IMR-90 (cell line): ENCODE data around the gene LAMTOR4. TPM values are rescaled to one million over a fixed set of nuclear protein-coding genes. Genes with fewer than 3 reads are reported as not detected.

Source experiments
- ATAC-seq: fragments of 200-7000 bp; cut with Tn5 transposase; 2 replicates; pipeline ENCODE4 v1.9.1; 2020; ENCODE audit warnings: low read depth, mild to moderate bottlenecking, moderate library complexity
- BruUV-seq: library from RNA; stranded (reverse); fragments of 400-500 nt; replicated peaks from 2 replicates; lab custom pipeline; 2021; lab: Mats Ljungman, UMichigan
- CTCF ChIA-PET: fragments of 300-600 bp; formaldehyde crosslinking; extraction: SDS; loops from one replicate; lab custom pipeline; 2021; ENCODE audit warnings: antibody characterized with exemption; lab: Yijun Ruan, JAX
- POLR2A ChIA-PET: fragments of 300-600 bp; sonication (Branson Sonifier 250); formaldehyde crosslinking; loops from one replicate; lab custom pipeline; 2022; ENCODE audit warnings: antibody characterized with exemption; ENCODE audit not compliant: unreplicated experiment; lab: Charles Lee
- DNase-seq: peaks from one replicate; pipeline ENCODE4 v3.0.0; 2013
- H2AFZ ChIP-seq: replicated peaks from 2 replicates; pipeline ENCODE3; 2013; ENCODE audit warnings: low read length, mild to moderate bottlenecking; ENCODE audit not compliant: poor library complexity
- H2AK5ac ChIP-seq: 2 replicates; pipeline ENCODE4 v1.6.1; 2013; ENCODE audit warnings: low read depth, low read length, inconsistent platforms
- H2AK9ac ChIP-seq: replicated peaks from 2 replicates; pipeline ENCODE3; 2013; ENCODE audit warnings: mild to moderate bottlenecking, low read depth, low read length, moderate library complexity; ENCODE audit not compliant: poor library complexity
- H2BK120ac ChIP-seq: 2 replicates; pipeline ENCODE4 v1.6.1; 2013; ENCODE audit warnings: low read depth, low read length, inconsistent platforms
- H2BK15ac ChIP-seq: 3 replicates; pipeline ENCODE4 v1.6.1; 2013; ENCODE audit warnings: low read depth, low read length, inconsistent platforms
- H2BK20ac ChIP-seq: 2 replicates; pipeline ENCODE4 v1.6.1; 2013; ENCODE audit warnings: low read depth, mild to moderate bottlenecking, inconsistent platforms, low read length, moderate library complexity
- H2BK5ac ChIP-seq: 2 replicates; pipeline ENCODE4 v1.6.1; 2013; ENCODE audit warnings: mild to moderate bottlenecking, low read depth, low read length, inconsistent platforms; ENCODE audit not compliant: poor library complexity, severe bottlenecking
- H3K14ac ChIP-seq: replicated peaks from 2 replicates; pipeline ENCODE4 v1.6.1; 2013; ENCODE audit warnings: low read depth, low read length, inconsistent platforms
- H3K18ac ChIP-seq: 2 replicates; pipeline ENCODE4 v1.6.1; 2013; ENCODE audit warnings: low read depth, low read length, control low read depth
- H3K23ac ChIP-seq: 2 replicates; pipeline ENCODE4 v1.6.1; 2013; ENCODE audit warnings: low read depth, low read length, inconsistent platforms
- H3K27ac ChIP-seq: 2 replicates; pipeline ENCODE4 v1.5.1; 2013; ENCODE audit warnings: mild to moderate bottlenecking, control low read depth, low read length; ENCODE audit not compliant: insufficient read depth
- H3K27me3 ChIP-seq: 2 replicates; pipeline ENCODE4 v1.6.1; 2013; ENCODE audit warnings: low read length; ENCODE audit not compliant: control insufficient read depth, insufficient read depth
- H3K36me3 ChIP-seq: 2 replicates; pipeline ENCODE4 v1.6.1; 2013; ENCODE audit warnings: low read length, mixed read lengths; ENCODE audit not compliant: control insufficient read depth, insufficient read depth
- H3K4ac ChIP-seq: 2 replicates; pipeline ENCODE4 v1.6.1; 2013; ENCODE audit warnings: low read depth, low read length, inconsistent platforms
- H3K4me1 ChIP-seq: 2 replicates; pipeline ENCODE4 v1.6.1; 2013; ENCODE audit warnings: low read length, mixed read lengths; ENCODE audit not compliant: control insufficient read depth, insufficient read depth
- H3K4me2 ChIP-seq: 2 replicates; pipeline ENCODE4 v1.6.1; 2013; ENCODE audit warnings: low read depth, mild to moderate bottlenecking, control low read depth, low read length, moderate library complexity
- H3K4me3 ChIP-seq: 2 replicates; pipeline ENCODE4 v1.5.1; 2013; ENCODE audit warnings: low read depth, mild to moderate bottlenecking, control low read depth, low read length, moderate library complexity; ENCODE audit not compliant: insufficient read depth
- H3K56ac ChIP-seq: 2 replicates; pipeline ENCODE4 v1.6.1; 2013; ENCODE audit warnings: low read length, inconsistent platforms; ENCODE audit not compliant: insufficient read depth; ENCODE audit errors: extremely low read depth
- H3K79me1 ChIP-seq, 2 experiments: 2 replicates each; pipeline ENCODE4 v1.6.1; 2013; ENCODE audit warnings: low read length in 2 of 2, inconsistent platforms in 1 of 2, low read depth in 1 of 2
- H3K9ac ChIP-seq: 2 replicates; pipeline ENCODE4 v1.6.1; 2013; ENCODE audit warnings: low read depth, low read length, control low read depth
- H3K9me1 ChIP-seq: 2 replicates; pipeline ENCODE4 v1.6.1; 2013; ENCODE audit warnings: low read length, inconsistent platforms; ENCODE audit not compliant: insufficient read depth
- H3K9me3 ChIP-seq: 2 replicates; pipeline ENCODE4 v1.6.1; 2013; ENCODE audit warnings: low read length; ENCODE audit not compliant: control insufficient read depth, insufficient read depth
- H4K20me1 ChIP-seq: 2 replicates; pipeline ENCODE4 v1.6.1; 2013; ENCODE audit warnings: low read length, inconsistent platforms; ENCODE audit not compliant: insufficient read depth
- H4K5ac ChIP-seq: 2 replicates; pipeline ENCODE4 v1.6.1; 2013; ENCODE audit warnings: mild to moderate bottlenecking, low read depth, low read length, control low read depth
- H4K8ac ChIP-seq, 2 experiments: 2 replicates each; pipeline ENCODE4 v1.6.1; 2013; ENCODE audit warnings: low read depth in 2 of 2, low read length in 2 of 2, control low read depth in 1 of 2, inconsistent platforms in 1 of 2
- H4K91ac ChIP-seq: 2 replicates; pipeline ENCODE4 v1.6.1; 2013; ENCODE audit warnings: low read depth, low read length, inconsistent platforms; ENCODE audit not compliant: insufficient read depth
- BHLHE40 ChIP-seq: fragments of 150-350 bp; IDR thresholded peaks from 2 replicates; pipeline ENCODE4 v1.6.1; 2016; ENCODE audit warnings: mild to moderate bottlenecking, low read depth, low read length
- CEBPB ChIP-seq: IDR thresholded peaks from 2 replicates; pipeline ENCODE4 v1.6.1; 2012; ENCODE audit warnings: low read depth, low read length, improper control_type of control experiment
- CTCF ChIP-seq: conservative IDR thresholded peaks from 2 replicates; pipeline ENCODE4 v1.5.1; 2012; ENCODE audit warnings: mild to moderate bottlenecking, low read depth, low read length, improper control_type of control experiment
- FOS ChIP-seq: fragments of 150-350 bp; IDR thresholded peaks from 2 replicates; pipeline ENCODE4 v1.6.1; 2016; ENCODE audit warnings: low read depth, low read length
- MAZ ChIP-seq: IDR thresholded peaks from 2 replicates; pipeline ENCODE4 v1.6.1; 2012; ENCODE audit warnings: low read depth, mild to moderate bottlenecking, low read length, improper control_type of control experiment, moderate library complexity, borderline replicate concordance
- MXI1 ChIP-seq: IDR thresholded peaks from 2 replicates; pipeline ENCODE4 v1.6.1; 2012; ENCODE audit warnings: low read depth, mild to moderate bottlenecking, low read length, moderate library complexity, borderline replicate concordance
- NFE2L2 ChIP-seq: fragments of 150-350 bp; IDR thresholded peaks from 2 replicates; pipeline ENCODE4 v1.6.1; 2016; ENCODE audit warnings: low read depth, mild to moderate bottlenecking, low read length
- RAD21 ChIP-seq: IDR thresholded peaks from 2 replicates; pipeline ENCODE4 v1.6.1; 2012; ENCODE audit warnings: low read length, improper control_type of control experiment
- RFX5 ChIP-seq: IDR thresholded peaks from 2 replicates; pipeline ENCODE4 v1.8.0; 2012; ENCODE audit warnings: low read depth, mild to moderate bottlenecking, low read length, moderate library complexity
- SMC3 ChIP-seq: fragments of 150-350 bp; IDR thresholded peaks from 2 replicates; pipeline ENCODE4 v1.6.1; 2016; ENCODE audit warnings: low read depth, mild to moderate bottlenecking, antibody characterized with exemption, low read length, moderate library complexity
- USF2 ChIP-seq: fragments of 150-350 bp; IDR thresholded peaks from 2 replicates; pipeline ENCODE4 v1.6.1; 2017; ENCODE audit warnings: mild to moderate bottlenecking, antibody characterized with exemption, low read length, low read depth
- WGBS, 2 experiments: methylation state at CpG; one replicate each; pipeline versions ENCODE4 v1.1.5 to v1.1.7; 2013; ENCODE audit warnings: missing lambda C conversion rate in 2 of 2; ENCODE audit not compliant: insufficient read length in 1 of 2; ENCODE audit errors: extremely low coverage in 2 of 2; 5-methylcytosine and 5-hydroxymethylcytosine counted together
- dilution Hi-C: fragments of 300-500 bp; cut with HindIII; formaldehyde crosslinking; loops from one replicate; pipeline ENCODE4 v1.14.3; 2018; ENCODE audit warnings: low sequenced_read_pairs; ENCODE audit not compliant: unreplicated experiment
- in situ Hi-C: fragments of 300-500 bp; cut with MboI; formaldehyde crosslinking; loops from 3 replicates; pipeline ENCODE4 v1.14.3; 2019; ENCODE audit warnings: low sequenced_read_pairs, inconsistent platforms, mixed read lengths
- intact Hi-C: fragments of 100-400 bp; cut with micrococcal nuclease; formaldehyde crosslinking; loops from 2 replicates; pipeline ENCODE4 v1.10.0; 2022
- polyA plus RNA-seq, 3 experiments: library from polyadenylated mRNA; depleted of rRNA; stranded (reverse); fragments of >200 nt; gene quantifications; 2 replicates each; pipeline ENCODE4 v1.2.3, GENCODE V29; 2012; ENCODE audit warnings: low replicate concordance in 1 of 3
- total RNA-seq: library from RNA; depleted of rRNA; stranded (reverse); fragments of >200 nt; gene quantifications from 2 replicates; pipeline ENCODE4 v1.2.3, GENCODE V29; 2012
- TF ChIP-seq, protein P1 (sequence below): fragments of 150-350 bp; IDR thresholded peaks from 2 replicates; pipeline ENCODE4 v1.6.1; 2016; ENCODE audit warnings: low read depth, mild to moderate bottlenecking, low read length, moderate library complexity, borderline replicate concordance

LAMTOR4 gene
- total and polyA plus RNA-seq, 2 of the 4 experiments (the other 2 are of a cell fraction) = 134 to 268 TPM

- intact Hi-C loops = loop anchor here (2.0 kb wide), 1 partner anchor 19 kb away; the partner anchor contains the start of genes AP4M1 and MCM7
- WGBS, 2 experiments = 0% methylated on average over 6 of the region's 49 CpGs; no CpG with 5 or more reads in 1 of the 2 experiments
- in situ Hi-C loops = no loop called here
- TF ChIP-seq MXI1 (peak; percentile 57), NFE2L2 (no peak), RAD21 (no peak), FOS (no peak), CTCF (no peak), RFX5 (no peak), CEBPB (no peak), SMC3 (no peak), USF2 (peak; percentile 24; the same call in 1 of the 2 replicates), MAZ (peak; percentile 92), BHLHE40 (no peak)
- TF ChIP-seq, protein P1, sequence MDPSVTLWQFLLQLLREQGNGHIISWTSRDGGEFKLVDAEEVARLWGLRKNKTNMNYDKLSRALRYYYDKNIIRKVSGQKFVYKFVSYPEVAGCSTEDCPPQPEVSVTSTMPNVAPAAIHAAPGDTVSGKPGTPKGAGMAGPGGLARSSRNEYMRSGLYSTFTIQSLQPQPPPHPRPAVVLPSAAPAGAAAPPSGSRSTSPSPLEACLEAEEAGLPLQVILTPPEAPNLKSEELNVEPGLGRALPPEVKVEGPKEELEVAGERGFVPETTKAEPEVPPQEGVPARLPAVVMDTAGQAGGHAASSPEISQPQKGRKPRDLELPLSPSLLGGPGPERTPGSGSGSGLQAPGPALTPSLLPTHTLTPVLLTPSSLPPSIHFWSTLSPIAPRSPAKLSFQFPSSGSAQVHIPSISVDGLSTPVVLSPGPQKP = no peak
Measured at GRCh38 chr7:100119072-100119969, 29.4 kb upstream of the LAMTOR4 start, which contains the start of the genes CNPY4 and TAF6. TSS of gene CNPY4 (plus strand) at chr7:100119634. CDS start at chr7:100119745, 111 bp downstream. TSS of gene TAF6 (minus strand) at chr7:100119358. CDS start at chr7:100114209, 5,149 bp downstream.

More at GRCh38 chr7:100119072-100119969, 29.4 kb upstream of the LAMTOR4 start, which contains the start of the genes CNPY4 and TAF6:
- peak within 1 kb of the TSS; percentile 95 for H2BK120ac ChIP-seq
- no peaks in the 10 kb centered on the region for H3K27me3 ChIP-seq
- BruUV-seq = no TSS peak
- peak within 1 kb of the TSS; percentile 75 for H2AK5ac ChIP-seq
- peak within 1 kb of the TSS; percentile 48 to 82 for H4K8ac ChIP-seq
- DNase-seq (peak; percentile 94), ATAC-seq (peak; percentile 90)
- H3K4ac ChIP-seq = peak within 1 kb of the TSS; percentile 96
- H3K4me1 ChIP-seq = peaks cover 6% of the 10 kb centered on the region; the same call in 1 of the 2 replicates
- peak within 1 kb of the TSS; percentile 80 for H3K4me3 ChIP-seq
- H3K9me1 ChIP-seq = peaks cover 13% of the 10 kb centered on the region
- peak within 1 kb of the TSS; percentile 98 for H3K23ac ChIP-seq
- H2BK20ac ChIP-seq = peak within 1 kb of the TSS; percentile 83
- no peaks in the 10 kb centered on the region for H3K9me3 ChIP-seq
- H3K9ac ChIP-seq = peak within 1 kb of the TSS; percentile 86
- ChIA-PET POLR2A (no interaction called here), CTCF (interaction anchor here (0.5 kb wide), 1 partner anchor 24 kb away, joined by 6 read pairs; no protein-coding TSS in a partner anchor)
- H2AFZ ChIP-seq = peak within 1 kb of the TSS; percentile 96
- H4K91ac ChIP-seq = peak within 1 kb of the TSS; percentile 67
- H3K56ac ChIP-seq = peak within 1 kb of the TSS; percentile 91
- H3K4me2 ChIP-seq = peak within 1 kb of the TSS; percentile 84
- peak within 1 kb of the TSS; percentile 55; the same call in 1 of the 3 replicates for H2BK15ac ChIP-seq
- peak within 1 kb of the TSS; percentile 50; the same call in 1 of the 2 replicates for H3K18ac ChIP-seq
- peak within 1 kb of the TSS; percentile 26 for H4K5ac ChIP-seq
- H2BK5ac ChIP-seq = peak within 1 kb of the TSS; percentile 91
- H3K14ac ChIP-seq = peak within 1 kb of the TSS; percentile 99
- no peaks in the 10 kb centered on the region; the same call in 1 of the 2 replicates for H4K20me1 ChIP-seq
- peaks cover 23 to 46% of the 10 kb centered on the region in 2 experiments for H3K79me1 ChIP-seq
- peaks cover 1% of the 10 kb centered on the region; the same call in 1 of the 2 replicates for H3K36me3 ChIP-seq
- dilution Hi-C loops = no loop called here
- peak within 1 kb of the TSS; percentile 81 for H3K27ac ChIP-seq
- peak within 1 kb of the TSS; percentile 95 for H2AK9ac ChIP-seq
